A549 treated with RU486 at 1 μM for 4 hours (cell line): Measurements from ENCODE around the gene PLXDC1. TPM values are rescaled to one million over a fixed set of nuclear protein-coding genes. Genes with fewer than 3 reads are reported as not detected.

Experiments used
- total RNA-seq: library from RNA; stranded (reverse); fragments of 200-300 nt; extraction: Qiagen RNA extraction; gene quantifications from 5 replicates; pipeline ENCODE4 v1.2.3, GENCODE V29; 2022; ENCODE audit warnings: low read depth

The PLXDC1 gene
- 0.09 to 0.86 TPM (median 0.37 TPM) in 4 of 5 replicates, not detected in the other for total RNA-seq

DNA sequence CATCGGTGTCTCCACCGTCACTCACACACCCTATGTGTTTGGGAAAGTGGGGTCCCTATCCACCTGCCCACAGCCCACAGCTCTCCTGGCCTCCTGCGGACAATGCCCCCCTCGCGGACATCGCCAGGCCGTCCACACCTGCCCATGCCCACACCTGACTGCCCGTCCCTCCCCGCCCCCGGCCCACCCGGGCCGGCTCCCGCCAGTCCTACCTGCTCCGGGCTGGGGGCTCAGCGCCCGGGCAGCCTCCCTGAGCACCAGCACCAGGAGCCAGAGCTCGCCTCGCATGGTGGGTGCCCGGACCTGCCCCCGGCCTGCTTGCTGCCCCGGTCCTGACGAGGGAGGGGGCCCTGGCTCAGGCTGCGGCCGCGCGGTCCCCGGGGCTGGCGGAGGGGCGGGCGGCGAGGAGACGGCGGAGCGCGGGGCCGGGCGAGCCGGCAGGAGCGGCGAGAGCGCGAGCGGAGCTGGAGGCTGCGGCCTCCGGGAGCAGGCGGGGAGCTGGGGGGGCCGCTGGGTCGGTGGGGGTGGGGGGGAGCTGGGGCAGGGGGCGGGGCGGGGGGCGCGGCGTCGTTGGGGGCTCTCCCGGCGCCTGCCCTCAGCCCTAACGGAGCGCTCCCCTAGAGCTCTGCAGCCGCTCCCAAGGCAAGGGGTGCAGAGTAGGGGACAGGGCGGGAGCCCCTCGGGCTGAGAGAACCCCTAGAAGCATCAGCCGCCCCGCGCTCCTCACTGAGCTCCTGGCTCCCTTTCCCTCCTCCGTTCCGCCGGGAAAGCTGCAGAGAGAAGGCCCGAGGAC is at the start of gene PLXDC1:
TSS of gene PLXDC1 (minus strand) at position 488 of the 793 bp plus-strand sequence. CDS start at position 288, 200 bp downstream.

DNA sequence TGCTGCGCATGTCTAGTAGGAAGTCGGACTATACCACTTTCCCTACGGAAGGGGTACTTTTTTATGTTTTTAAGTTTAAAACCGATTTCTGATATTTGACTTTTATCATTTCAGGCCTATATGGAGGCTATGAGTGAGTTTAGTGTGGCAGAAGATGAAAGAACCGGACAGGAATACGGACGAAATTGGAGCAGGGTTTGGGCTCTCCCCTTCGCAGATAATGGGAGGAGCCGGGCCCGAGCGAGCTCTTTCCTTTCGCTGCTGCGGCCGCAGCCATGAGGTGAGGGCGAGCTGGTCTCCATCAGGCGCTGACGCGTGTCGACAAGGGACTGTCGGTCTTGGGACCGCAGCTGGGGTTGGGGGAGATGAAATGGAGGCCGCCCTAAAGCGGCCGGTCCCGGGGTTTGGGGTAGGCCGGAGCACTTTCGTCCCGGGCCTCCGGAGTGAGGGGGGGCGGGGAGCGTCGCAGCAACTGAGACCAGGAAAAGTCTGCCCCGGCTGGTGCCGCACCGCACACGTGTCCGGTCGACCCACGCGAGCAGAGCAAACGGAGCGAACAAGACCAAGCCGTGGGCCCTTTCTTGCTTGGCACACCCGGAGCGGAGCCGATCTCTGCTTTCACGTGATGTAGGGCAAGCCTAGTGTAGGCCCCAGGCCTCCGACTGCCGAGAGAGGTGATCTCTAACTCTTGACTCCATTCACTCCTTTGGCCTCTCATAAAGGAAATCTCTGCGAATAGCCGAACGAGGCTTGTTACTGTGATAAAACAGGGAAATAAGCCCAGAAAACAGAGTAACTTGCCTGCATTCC is 48.8 kb upstream of the PLXDC1 start, which contains the start of gene RPL19:
TSS of gene RPL19 (plus strand) at position 214 of the 810 bp plus-strand sequence. CDS start at position 276, 62 bp downstream.

DNA sequence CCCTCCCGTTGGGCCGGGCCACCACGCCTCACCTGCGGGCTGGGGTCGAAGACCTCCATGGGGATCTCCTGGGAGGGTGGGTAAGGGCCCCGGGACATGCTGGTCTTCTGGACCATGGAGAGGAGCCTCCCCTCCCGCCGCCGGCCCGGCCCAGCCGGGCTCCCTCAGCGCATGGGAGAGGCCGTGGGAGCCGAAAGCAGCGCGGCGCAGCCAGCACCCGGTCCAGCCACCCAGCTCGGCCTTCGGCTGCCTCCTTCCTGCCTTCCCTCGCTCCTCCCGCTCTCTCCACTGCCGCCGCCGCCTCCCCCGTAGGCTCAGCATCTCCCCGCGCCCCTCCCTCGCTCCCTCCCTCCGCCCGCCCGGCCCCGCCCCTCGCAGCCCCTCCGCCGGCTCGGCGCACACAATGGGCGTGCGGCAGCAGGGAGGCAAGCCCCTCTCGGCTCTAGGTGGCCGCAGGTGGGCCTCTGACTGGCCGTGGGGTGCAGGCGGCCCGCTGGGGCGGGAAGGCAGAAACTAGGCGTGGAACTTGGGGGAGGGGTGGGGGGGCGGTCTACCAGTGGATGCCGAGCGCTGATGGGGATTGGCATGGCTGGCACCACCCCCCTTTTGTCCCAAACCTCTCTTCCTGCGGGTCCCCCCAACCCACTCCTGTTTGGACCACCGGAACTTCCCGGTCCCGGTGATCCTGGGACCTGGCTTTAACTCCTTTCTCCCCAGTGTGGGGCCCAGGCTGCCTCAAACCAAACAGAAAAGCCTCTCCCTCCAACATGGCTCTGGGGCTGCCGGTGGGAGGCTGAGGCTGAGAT is 46.1 kb upstream of the PLXDC1 start, which contains the start of gene CACNB1:
TSS of gene CACNB1 (minus strand) at position 290 of the 806 bp plus-strand sequence. CDS start at position 116, 174 bp downstream.

DNA sequence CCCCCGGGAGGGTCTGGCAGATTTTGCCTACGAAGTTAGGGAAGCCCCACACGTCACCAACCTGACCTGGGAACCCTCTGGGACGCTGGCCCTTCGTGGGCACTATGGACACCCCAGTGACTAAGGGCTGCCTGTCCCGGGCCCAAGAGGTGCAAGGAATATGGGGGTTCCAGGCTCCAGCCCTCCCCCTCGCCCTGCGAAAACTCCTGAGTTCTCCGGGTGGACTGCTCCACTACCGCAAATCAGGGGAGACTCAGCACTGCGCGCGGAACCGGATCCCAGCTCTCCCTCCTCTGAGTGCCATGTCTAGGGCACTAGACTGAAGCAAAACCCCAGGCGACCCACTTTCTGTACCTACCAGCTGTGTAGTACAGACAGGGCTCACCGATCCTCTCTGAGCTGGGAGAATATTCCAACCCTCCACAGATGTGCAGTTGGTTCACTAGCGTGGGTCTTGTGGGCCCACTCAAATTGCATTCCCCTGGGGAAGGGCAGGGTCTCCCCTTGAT is 14.5 kb upstream of the PLXDC1 start, which contains the start of gene ARL5C:
TSS of gene ARL5C (minus strand) at position 321 of the 509 bp plus-strand sequence. CDS start 401 bp downstream, outside the sequence.

Other genes starting within 250 kb of the PLXDC1 start
- gene FBXO47, start 184.2 kb downstream of the PLXDC1 start, total RNA-seq: not detected in 5 replicates
- gene ARL5C, start 14.5 kb upstream of the PLXDC1 start, total RNA-seq: not detected in 5 replicates
- gene CACNB1, start 46.0 kb upstream of the PLXDC1 start, total RNA-seq: 4.5 to 5.5 TPM (median 5.2 TPM) in 5 replicates
- 3,980 to 4,440 TPM (median 4,050 TPM) in 5 replicates for gene RPL19, start 48.6 kb upstream of the PLXDC1 start, total RNA-seq
- gene STAC2, start 74.3 kb upstream of the PLXDC1 start, total RNA-seq: 0.12 to 0.34 TPM (median 0.21 TPM) in 5 replicates
- gene FBXL20, start 250.0 kb upstream of the PLXDC1 start, total RNA-seq: 6.3 to 8.6 TPM (median 8.1 TPM) in 5 replicates